Endodermal cell (in vitro differentiated cells): ENCODE data around the gene EML4. TPM values are rescaled to one million over a fixed set of nuclear protein-coding genes. Genes with fewer than 3 reads are reported as not detected.

Experiments used
- DNase-seq: peaks from one replicate; pipeline ENCODE4 v3.0.0-alpha.2; 2017
- H3K27ac ChIP-seq: 2 replicates; pipeline ENCODE4 v1.5.1; 2013; ENCODE audit warnings: mild to moderate bottlenecking, low read depth, low read length, moderate library complexity
- H3K27me3 ChIP-seq: 2 replicates; pipeline ENCODE4 v1.6.1; 2013; ENCODE audit warnings: mild to moderate bottlenecking, low read length, moderate library complexity; ENCODE audit not compliant: insufficient read depth, control insufficient read depth, poor library complexity, severe bottlenecking
- H3K36me3 ChIP-seq: 2 replicates; pipeline ENCODE4 v1.7.0; 2013; ENCODE audit warnings: mild to moderate bottlenecking, low read length, moderate library complexity; ENCODE audit not compliant: control insufficient read depth, insufficient read depth
- H3K4me1 ChIP-seq: one replicate; pipeline ENCODE4 v1.7.0; 2013; ENCODE audit warnings: low read length; ENCODE audit not compliant: control insufficient read depth, insufficient read depth
- H3K4me3 ChIP-seq: 2 replicates; pipeline ENCODE4 v1.5.1; 2013; ENCODE audit warnings: mild to moderate bottlenecking, low read length, moderate library complexity
- H3K9ac ChIP-seq: 2 replicates; pipeline ENCODE4 v1.6.1; 2013; ENCODE audit warnings: mild to moderate bottlenecking, low read length, moderate library complexity; ENCODE audit not compliant: poor library complexity, severe bottlenecking; ENCODE audit errors: extremely low read depth
- H3K9me3 ChIP-seq: 2 replicates; pipeline ENCODE4 v1.6.1; 2013; ENCODE audit warnings: mild to moderate bottlenecking, low read length, moderate library complexity; ENCODE audit not compliant: control insufficient read depth
- H3K27ac Mint-ChIP-seq: 2 replicates; pipeline ENCODE4 v1.8.0; 2020; ENCODE audit warnings: mixed read lengths
- H3K27me3 Mint-ChIP-seq: 2 replicates; pipeline ENCODE4 v1.8.0; 2021; ENCODE audit warnings: mild to moderate bottlenecking, mixed read lengths; ENCODE audit not compliant: insufficient read depth
- H3K36me3 Mint-ChIP-seq: 2 replicates; pipeline ENCODE4 v1.8.0; 2020; ENCODE audit warnings: low read depth, mixed read lengths
- H3K4me1 Mint-ChIP-seq: 2 replicates; pipeline ENCODE4 v1.8.0; 2020; ENCODE audit warnings: mixed read lengths
- H3K4me3 Mint-ChIP-seq: 2 replicates; pipeline ENCODE4 v1.8.0; 2020; ENCODE audit warnings: mild to moderate bottlenecking, moderate library complexity, mixed read lengths
- H3K9me3 Mint-ChIP-seq: 2 replicates; pipeline ENCODE4 v1.8.0; 2020; ENCODE audit warnings: mild to moderate bottlenecking, mixed read lengths
- WGBS, 2 experiments: methylation state at CpG; one replicate each; pipeline versions ENCODE4 v1.1.5 to v1.1.7; 2013; ENCODE audit warnings: missing lambda C conversion rate in 2 of 2, mixed read lengths in 1 of 2; ENCODE audit not compliant: insufficient coverage in 1 of 2, insufficient read length in 1 of 2; 5-methylcytosine and 5-hydroxymethylcytosine counted together
- total RNA-seq, 2 donors: library from RNA; stranded (reverse); fragmentation: NEBNext Ultra II Directional in 1 of 2; extraction: Animal tissue kit (Norgen Biotek cat#: 25700) in 1 of 2; gene quantifications; 2 replicates in 1 of 2; 3 replicates in 1 of 2; pipeline ENCODE4 v1.2.1, GENCODE V29; 2021
- TF ChIP-seq, protein P1 (sequence below): fragments of 200-600 bp; sonication (generic); conservative IDR thresholded peaks from 2 replicates; pipeline ENCODE4 v1.5.0; 2021; ENCODE audit warnings: antibody characterized with exemption, mild to moderate bottlenecking

The EML4 gene
- total RNA-seq, 2 donors from 2014 or later, result 84.6 to 90.9 TPM

DNA sequence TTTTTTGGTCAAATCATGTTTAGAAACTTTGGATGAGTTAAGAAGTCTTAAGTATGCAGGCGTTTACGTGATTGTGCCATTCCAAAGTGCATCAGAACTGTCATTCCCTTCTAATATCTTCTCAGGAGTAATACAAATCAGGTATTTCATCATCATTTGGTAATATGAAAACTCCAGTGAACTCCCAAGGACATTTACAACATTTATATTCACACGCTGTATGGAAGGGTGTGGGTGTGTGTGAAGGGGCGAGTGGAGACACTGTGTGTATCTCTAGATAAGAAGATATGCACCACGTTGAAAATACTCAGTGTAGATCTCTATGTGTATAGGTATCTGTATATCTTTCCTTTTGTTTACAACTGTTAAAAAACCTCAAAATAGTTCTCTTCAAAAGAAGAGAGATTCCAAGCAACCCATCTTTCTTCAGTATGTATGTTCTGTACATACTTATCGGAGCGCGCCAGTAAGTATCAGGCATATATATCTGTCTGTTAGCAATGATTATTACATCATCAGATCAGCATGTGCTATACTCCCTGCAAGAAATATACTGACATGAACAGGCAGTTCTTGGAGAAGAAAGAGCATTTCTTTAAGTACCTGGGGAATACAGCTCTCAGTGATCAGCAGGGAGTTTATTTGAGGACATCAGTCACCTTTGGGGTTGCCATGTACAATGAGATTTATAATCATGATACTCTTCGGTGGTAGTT, 162.6 kb downstream of the EML4 start:
- TF ChIP-seq, protein P1, sequence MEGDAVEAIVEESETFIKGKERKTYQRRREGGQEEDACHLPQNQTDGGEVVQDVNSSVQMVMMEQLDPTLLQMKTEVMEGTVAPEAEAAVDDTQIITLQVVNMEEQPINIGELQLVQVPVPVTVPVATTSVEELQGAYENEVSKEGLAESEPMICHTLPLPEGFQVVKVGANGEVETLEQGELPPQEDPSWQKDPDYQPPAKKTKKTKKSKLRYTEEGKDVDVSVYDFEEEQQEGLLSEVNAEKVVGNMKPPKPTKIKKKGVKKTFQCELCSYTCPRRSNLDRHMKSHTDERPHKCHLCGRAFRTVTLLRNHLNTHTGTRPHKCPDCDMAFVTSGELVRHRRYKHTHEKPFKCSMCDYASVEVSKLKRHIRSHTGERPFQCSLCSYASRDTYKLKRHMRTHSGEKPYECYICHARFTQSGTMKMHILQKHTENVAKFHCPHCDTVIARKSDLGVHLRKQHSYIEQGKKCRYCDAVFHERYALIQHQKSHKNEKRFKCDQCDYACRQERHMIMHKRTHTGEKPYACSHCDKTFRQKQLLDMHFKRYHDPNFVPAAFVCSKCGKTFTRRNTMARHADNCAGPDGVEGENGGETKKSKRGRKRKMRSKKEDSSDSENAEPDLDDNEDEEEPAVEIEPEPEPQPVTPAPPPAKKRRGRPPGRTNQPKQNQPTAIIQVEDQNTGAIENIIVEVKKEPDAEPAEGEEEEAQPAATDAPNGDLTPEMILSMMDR, result no peak
- no peak overlapping the region for H3K27ac ChIP-seq
- 95 to 96% methylated on average over 3 to 9 of the region's 9 CpGs for WGBS, 2 experiments

DNA sequence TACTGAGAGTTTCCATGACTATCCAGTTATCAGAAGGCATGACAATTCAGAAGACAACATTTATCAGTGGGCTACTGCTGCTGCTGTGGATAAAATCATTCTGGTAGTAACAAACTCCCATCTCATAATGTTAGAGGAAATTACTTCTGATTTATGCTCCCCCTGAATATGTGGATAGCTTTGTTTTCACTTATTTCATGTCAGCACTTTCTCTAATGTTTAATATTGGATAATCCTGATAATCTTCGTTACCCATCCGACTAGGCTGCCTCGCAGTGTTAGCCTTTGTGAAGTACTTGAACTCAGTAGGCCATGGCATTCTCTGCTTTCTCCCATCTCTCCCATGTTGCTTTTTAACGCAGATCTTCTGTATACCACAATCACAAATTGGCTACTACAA, 163.4 kb downstream of the EML4 start:
- peaks cover 93% of the 10 kb centered on the region for H3K36me3 ChIP-seq
- no peak overlapping the region for H3K4me3 ChIP-seq
- no peak overlapping the region for H3K9ac ChIP-seq
- Mint-ChIP-seq H3K27me3 (no peaks in the 10 kb centered on the region), H3K4me3 (no peak overlapping the region), H3K4me1 (no peaks in the 10 kb centered on the region), H3K9me3 (no peaks in the 10 kb centered on the region), H3K27ac (no peak overlapping the region), H3K36me3 (peaks cover 63% of the 10 kb centered on the region)
- no peaks in the 10 kb centered on the region for H3K27me3 ChIP-seq
- DNase-seq, result no peak
- H3K9me3 ChIP-seq, result no peaks in the 10 kb centered on the region
- 98% methylated on average over 4 of the region's 4 CpGs; no CpG with 5 or more reads in 1 of the 2 experiments for WGBS, 2 experiments
- TF ChIP-seq, protein P1, result no peak
- no peaks in the 10 kb centered on the region for H3K4me1 ChIP-seq
- H3K27ac ChIP-seq, result no peak overlapping the region

More for the DNA sequence above, 162.6 kb downstream of the EML4 start:
- Histone ChIP-seq H3K4me1 (no peaks in the 10 kb centered on the region), H3K4me3 (no peak overlapping the region), H3K36me3 (peaks cover 94% of the 10 kb centered on the region), H3K9ac (no peak overlapping the region), H3K27me3 (no peaks in the 10 kb centered on the region), H3K9me3 (no peaks in the 10 kb centered on the region)
- no peaks in the 10 kb centered on the region for H3K9me3 Mint-ChIP-seq
- H3K4me1 Mint-ChIP-seq, result no peaks in the 10 kb centered on the region
- no peak overlapping the region for H3K27ac Mint-ChIP-seq
- H3K4me3 Mint-ChIP-seq, result no peak overlapping the region
- no peaks in the 10 kb centered on the region for H3K27me3 Mint-ChIP-seq
- peaks cover 61% of the 10 kb centered on the region for H3K36me3 Mint-ChIP-seq
- DNase-seq, result no peak

DNA sequence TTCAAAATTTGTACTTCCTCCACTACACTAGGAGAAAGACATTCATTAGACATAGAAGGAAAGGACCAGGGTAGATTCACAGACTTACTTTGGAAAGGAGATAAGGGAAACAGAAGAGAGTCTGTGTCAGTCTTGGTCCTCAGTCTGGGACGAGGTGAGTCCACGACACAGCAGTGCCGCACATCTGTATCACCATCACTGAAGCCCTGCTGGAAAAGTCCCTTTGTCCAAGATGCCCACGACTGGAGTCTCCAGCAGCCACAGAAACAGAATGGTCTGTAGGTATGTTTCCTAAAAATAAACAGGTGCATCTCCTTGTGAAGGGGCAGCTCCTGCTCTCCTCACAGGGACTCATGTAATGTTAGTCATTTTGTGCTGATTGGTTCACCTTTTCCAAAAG, 164.4 kb downstream of the EML4 start:
- no peaks in the 10 kb centered on the region for H3K9me3 Mint-ChIP-seq
- H3K4me3 Mint-ChIP-seq, result no peak overlapping the region
- H3K27ac Mint-ChIP-seq, result no peak overlapping the region
- H3K4me1 ChIP-seq, result no peaks in the 10 kb centered on the region
- H3K9ac ChIP-seq, result no peak overlapping the region
- H3K27ac ChIP-seq, result no peak overlapping the region
- WGBS, 2 experiments, result 92 to 96% methylated on average over 4 of the region's 4 CpGs
- H3K9me3 ChIP-seq, result no peaks in the 10 kb centered on the region
- no peak for DNase-seq
- TF ChIP-seq, protein P1, result no peak
- peaks cover 94% of the 10 kb centered on the region for H3K36me3 ChIP-seq
- peaks cover 73% of the 10 kb centered on the region for H3K36me3 Mint-ChIP-seq
- H3K4me3 ChIP-seq, result no peak overlapping the region
- H3K4me1 Mint-ChIP-seq, result no peaks in the 10 kb centered on the region
- no peaks in the 10 kb centered on the region for H3K27me3 Mint-ChIP-seq
- no peaks in the 10 kb centered on the region for H3K27me3 ChIP-seq
